ENCODE results near the gene KCNC4.

DNA sequence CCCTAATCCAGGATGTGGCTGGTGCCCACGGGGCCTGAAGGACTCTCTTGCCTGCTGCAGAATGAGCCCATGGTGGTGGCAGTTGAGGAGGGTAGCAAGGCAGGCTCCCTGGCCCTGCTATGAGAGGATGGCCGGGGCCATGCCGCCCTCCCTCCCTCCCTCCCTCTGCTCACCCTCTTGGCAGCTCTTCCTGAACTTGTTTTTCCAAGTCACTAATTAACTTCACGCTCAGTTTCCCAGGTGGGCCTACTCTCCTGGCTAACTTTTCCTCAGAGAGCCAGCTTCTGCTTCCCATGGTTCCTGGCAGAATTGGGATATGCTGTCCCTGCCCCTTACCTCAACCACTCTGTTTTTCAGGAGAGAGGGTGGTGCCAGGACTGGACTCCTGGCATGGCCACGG, 10.2 kb downstream of the KCNC4 start:
- TF ChIP-seq, protein P1, sequence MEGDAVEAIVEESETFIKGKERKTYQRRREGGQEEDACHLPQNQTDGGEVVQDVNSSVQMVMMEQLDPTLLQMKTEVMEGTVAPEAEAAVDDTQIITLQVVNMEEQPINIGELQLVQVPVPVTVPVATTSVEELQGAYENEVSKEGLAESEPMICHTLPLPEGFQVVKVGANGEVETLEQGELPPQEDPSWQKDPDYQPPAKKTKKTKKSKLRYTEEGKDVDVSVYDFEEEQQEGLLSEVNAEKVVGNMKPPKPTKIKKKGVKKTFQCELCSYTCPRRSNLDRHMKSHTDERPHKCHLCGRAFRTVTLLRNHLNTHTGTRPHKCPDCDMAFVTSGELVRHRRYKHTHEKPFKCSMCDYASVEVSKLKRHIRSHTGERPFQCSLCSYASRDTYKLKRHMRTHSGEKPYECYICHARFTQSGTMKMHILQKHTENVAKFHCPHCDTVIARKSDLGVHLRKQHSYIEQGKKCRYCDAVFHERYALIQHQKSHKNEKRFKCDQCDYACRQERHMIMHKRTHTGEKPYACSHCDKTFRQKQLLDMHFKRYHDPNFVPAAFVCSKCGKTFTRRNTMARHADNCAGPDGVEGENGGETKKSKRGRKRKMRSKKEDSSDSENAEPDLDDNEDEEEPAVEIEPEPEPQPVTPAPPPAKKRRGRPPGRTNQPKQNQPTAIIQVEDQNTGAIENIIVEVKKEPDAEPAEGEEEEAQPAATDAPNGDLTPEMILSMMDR (IDR thresholded peaks at IDR 0.05), result no peak
- TF ChIP-seq POLR2A (IDR thresholded peaks at IDR 0.05), result no peak
- no peak for TF ChIP-seq EP300 (IDR thresholded peaks at IDR 0.05)

All from ovary (tissue), 3 donors.